GM19324 (cell line): ENCODE data around the gene KIF15.
"Not testable (repeated sequence)": the region's sequence is repeated elsewhere in the genome, so short reads cannot be mapped to it uniquely, and the experiment has no call there.

ENCODE experiments used
- ATAC-seq: cut with Tn5 transposase; IDR thresholded peaks from one replicate; pipeline ENCODE4 v1.9.1; 2021; ENCODE audit warnings: mild to moderate bottlenecking, moderate library complexity; ENCODE audit not compliant: unreplicated experiment, low FRiP score

KIF15 gene

DNA sequence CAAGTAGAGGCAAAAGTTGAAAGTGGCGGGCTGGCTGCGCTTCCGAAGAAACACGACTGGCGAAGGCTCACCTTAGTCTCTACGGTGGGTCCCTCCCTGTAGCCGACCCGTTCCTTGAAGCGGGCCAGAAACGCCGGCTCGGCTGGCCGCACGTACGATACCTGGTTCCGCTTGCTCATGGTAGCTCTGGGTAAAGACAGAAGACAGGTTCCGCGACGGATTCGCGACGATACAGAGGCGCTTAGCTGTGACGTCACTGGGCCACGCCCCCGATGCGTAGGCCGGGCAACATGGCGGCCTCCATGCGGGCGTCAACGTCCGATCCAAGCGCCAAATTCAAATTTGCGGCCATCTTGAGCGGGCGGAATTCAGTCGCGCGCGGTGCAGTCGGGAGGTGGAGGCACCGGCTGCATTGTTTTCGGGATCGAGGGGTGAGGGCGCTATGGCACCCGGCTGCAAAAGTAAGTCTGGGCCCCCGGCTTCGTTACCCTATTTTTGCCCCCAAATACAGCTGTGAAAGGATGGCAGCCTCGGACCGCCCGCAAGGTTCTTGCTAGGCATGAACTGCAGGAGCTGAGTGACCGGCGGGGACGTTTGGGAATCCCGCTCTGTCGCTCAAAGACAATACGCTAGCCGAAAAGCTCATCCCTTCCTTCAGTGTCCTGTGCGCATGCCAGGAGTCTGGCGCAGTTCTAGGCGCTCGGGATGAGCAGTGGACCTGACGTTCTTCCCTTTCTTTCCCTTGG lies at the start of gene KIF15, which contains the start of gene KIAA1143:
KIF15 (plus strand) TSS at position 371 of the 746 bp plus-strand sequence; CDS start at position 443, 72 bp downstream.
KIAA1143 (minus strand) TSS at position 196 of the 746 bp plus-strand sequence; CDS start at position 179, 17 bp downstream.
- peak; percentile 96 for ATAC-seq

DNA sequence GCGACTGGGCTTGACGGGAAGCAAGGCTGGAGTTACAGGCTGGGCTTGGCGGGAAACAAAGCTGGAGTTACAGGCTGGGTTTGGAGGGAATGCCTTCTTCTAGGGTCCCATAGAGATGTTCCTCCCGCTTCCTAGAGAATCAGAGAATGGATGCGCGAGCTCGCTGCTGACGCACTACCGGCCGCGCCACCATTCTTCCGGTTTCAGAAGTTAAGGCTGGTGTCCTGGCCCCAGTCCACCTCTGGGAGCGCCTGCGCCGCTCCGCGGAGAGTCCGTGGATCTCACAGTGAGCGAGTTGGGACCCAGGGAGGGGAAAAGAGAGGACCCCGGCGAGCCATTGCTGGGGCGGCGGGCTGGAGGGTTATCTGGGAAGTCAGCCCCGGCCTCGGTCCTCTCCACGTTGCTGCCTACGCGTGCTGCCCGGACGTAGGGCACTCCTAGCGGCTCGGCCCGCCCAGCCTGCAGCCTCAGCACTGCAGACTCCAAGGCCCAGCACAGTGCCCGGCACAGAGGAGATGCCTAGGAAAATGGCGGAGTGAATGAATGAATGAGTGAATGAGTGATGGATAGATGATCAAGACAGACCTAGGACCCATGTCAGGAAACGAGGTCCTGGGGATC lies 49.0 kb upstream of the KIF15 start, which contains the start of gene ZNF502:
ZNF502 (plus strand) TSS at position 206 of the 621 bp plus-strand sequence. CDS start 7,602 bp downstream, outside the sequence.
- ATAC-seq = no peak

- no peak for ATAC-seq
Measured at GRCh38 chr3:44721231-44722102, 40.1 kb upstream of the KIF15 start.

DNA sequence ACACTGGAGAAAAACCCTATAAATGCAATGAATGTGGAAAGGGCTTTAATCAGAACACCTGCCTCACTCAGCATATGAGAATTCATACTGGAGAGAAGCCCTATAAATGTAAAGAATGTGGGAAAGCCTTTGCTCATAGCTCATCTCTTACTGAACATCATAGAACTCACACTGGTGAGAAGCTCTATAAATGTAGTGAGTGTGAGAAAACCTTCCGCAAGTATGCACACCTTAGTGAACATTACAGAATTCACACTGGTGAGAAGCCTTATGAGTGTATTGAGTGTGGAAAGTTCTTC lies 39.5 kb upstream of the KIF15 start:
- ATAC-seq = no peak

- ATAC-seq = peak; percentile 60
Measured at GRCh38 chr3:44729384-44729910, 32.1 kb upstream of the KIF15 start, which contains the start of gene ZNF501. TSS of gene ZNF501 (plus strand) at chr3:44729635. CDS start at chr3:44734422, 4,787 bp downstream.

DNA sequence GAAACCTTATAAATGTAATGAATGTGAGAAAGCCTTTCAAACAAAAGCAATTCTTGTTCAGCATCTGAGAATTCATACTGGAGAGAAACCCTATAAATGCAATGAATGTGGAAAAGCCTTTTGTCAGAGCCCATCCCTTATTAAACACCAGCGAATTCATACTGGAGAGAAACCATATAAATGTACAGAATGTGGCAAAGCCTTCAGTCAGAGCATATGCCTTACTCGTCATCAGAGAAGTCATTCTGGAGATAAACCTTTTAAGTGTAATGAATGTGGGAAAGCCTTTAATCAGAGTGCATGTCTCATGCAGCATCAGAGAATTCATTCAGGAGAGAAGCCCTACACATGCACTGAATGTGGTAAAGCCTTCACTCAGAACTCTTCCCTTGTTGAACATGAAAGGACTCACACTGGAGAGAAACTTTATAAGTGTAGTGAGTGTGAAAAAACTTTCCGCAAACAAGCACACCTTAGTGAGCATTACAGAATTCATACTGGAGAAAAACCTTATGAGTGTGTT lies 26.9 kb upstream of the KIF15 start:
- no peak for ATAC-seq

DNA sequence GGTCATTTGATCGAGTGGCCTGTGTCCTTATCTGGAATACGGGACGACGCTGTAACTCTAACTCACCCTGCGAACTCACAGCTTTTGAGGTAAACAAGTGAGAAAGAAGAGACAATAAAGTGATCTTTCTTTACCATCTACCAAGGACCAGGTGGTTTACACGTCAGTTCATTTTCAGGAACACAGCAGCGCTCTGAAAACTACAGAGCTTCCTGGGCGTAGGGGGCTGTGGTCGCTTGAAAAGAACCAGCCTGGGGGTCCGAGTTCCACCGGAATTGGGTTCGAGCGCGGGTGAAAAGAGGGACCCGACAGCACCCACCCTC lies 532 bp upstream of the KIF15 start:
- ATAC-seq = no peak

- ATAC-seq = no peak
Measured at GRCh38 chr3:44762170-44762677, 630 bp downstream of the KIF15 start.

DNA sequence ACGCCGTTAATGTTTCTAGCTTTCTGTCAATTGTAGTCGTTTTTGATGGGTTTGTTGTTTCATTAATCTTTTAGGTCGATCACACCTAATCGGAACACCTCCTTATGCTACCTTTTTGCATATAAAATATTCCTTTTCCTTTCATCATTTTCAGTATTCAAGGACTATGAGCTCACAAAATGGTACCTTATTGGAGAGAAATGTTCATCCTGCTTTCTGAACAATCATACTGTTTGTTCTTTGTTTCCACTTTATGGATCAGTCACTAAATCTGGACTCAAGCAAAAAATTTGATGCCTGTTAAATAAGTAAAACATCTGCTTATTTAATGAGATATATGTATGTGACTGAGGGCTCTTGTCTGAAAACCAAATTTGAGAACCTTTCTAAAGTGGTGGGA lies 1.1 kb downstream of the KIF15 start:
- ATAC-seq = no peak

DNA sequence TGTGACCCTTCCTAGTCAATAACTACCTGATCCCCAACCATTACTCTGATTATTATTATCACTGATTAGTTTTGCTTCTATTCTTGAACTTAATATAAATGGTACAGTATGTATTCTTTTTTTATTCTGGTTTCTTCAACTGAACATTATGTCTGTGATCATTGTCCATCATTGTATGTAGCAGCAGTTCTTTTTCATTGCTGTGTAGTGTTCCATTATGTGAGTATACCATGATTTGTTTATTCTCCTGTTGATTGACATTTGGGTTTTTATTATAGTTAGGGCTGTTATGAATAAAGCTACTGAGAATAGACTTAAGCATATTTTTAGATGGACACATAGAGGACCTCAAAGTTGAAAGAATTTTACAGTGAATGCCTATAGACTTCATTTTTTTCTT lies 2.7 kb downstream of the KIF15 start:
- ATAC-seq = no peak

DNA sequence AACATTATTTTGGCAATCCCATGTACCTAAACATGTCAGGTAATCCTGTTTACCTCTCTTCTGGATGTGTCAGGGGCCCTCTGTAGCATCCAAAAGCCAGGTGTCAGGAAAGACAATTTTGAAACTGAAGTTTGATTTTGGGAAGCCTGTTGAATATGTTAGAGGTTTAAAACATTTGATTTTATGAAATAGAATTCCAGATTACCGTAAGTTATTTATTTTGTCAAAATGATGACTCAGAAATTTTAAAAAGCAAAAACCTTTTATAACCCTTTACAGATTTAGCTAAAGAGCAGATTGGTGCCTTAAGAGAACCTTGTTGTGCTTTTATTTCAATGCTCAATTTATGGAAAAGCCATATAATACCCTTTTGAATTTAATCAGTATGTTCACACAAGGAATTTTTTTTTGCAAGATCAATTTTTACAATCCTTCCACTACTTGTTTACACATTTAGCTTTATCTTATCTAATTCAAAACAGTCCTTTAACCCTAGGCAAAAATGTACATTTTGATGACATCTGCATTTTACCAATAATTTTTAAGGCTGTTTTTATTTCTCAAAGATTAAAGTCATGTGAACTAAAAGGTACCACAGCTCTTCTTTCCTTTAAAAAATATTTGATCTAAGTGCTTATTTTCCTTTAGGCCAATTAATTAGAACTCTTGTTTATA lies 10.0 kb downstream of the KIF15 start:
- ATAC-seq = no peak

DNA sequence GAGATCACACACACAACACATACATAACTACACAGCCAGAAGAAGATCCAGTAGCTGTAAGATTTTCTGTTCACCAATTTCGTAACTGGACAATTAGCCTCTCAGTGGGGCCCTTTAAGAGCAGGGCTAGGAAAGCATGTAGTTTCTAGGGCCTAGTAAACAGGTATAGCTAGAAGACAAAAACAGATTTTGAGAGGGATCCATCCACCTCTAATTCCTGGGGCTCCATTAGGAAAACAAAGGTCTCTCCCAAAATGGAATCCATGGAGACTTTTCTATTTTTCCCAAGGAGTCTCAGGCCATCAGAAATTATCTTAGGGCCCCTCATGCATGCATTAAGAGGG lies 10.5 kb downstream of the KIF15 start:
- ATAC-seq = no peak

DNA sequence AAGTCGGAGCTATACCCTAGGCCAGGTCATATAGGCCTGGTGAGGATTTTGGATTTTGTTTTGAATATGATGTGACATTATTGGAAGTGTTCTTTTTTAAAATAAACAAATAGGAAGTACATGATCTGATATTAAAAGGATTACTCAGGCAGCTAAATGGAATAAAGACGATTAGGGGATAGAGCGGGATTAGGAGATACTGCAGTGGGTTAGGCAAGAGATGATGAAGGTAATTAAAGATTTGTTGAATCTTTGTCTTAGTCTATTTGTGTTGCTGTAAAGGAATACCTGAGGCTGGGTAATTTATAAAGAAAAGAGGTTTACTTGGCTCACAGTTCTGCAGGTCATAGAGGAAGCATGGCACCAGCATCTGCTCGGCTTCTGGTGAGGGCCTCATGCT lies 21.3 kb downstream of the KIF15 start:
- no peak for ATAC-seq

GRCh38 chr3:44795197-44795596 lies 33.6 kb downstream of the KIF15 start:
- ATAC-seq = no peak

DNA sequence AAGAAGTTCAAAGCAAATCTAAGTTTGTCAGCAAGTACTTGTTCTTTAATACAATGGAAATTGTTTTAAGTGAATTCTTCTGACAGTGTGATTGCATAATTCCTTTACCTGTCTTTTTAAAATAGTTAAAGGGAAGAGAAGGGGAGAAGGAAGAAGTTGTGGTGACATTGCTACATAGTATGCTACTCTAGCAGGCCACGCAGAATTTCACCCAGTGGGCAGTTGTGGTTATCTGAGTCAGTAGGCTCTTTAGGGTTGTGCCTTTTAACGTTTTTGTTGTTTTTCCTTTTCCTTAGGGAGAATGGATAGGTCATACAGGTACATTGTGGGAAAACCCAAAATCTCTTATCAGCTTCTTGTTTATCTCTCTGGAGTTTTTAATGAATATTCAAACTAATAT lies 40.4 kb downstream of the KIF15 start:
- ATAC-seq = no peak

DNA sequence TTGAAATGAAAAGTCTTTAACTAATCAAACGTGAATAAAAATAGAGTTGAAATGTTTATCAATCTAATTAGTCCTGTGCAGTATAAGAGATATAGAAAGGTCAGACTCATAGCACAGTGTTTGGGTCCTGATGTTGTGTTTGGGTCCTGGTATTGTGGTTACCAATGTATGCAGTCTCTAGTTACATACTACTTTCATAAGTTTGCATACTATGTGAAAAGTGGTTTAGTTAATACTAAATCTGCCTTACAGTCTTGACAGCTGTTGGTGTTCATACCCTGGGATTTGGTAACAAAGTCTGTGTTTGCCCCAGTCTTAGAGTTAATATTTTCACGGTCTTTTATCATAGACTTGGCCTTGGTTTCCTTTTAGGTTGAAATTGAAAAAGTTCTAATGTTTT lies 41.7 kb downstream of the KIF15 start:
- ATAC-seq = peak; percentile 55

GRCh38 chr3:44805960-44806359 lies 44.4 kb downstream of the KIF15 start:
- ATAC-seq = no peak

DNA sequence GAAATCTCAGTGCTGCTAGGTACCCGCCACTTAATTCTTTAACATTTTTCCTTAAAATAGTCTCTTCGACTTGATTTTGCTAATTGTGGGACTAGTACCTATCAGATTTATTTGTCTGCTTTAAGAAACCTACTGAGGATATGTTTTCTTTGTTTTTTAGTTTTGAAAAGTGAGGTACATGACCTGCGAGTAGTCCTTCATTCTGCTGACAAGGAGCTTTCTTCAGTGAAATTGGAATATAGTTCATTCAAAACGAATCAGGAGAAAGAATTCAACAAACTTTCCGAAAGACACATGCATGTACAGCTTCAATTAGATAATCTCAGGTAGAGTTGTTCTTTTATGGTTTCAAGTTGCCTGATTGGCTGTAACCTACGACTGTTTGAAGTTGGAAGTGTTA lies 53.2 kb downstream of the KIF15 start:
- ATAC-seq = no peak

- ATAC-seq = not testable (repeated sequence)
Measured at GRCh38 chr3:44816334-44816733, 54.7 kb downstream of the KIF15 start.

- ATAC-seq = not testable (repeated sequence)
Measured at GRCh38 chr3:44821206-44821605, 59.6 kb downstream of the KIF15 start.
